WTC11 (cell line): Measurements from ENCODE around the gene IQSEC1.

Source experiments
- CTCF ChIP-seq: fragments of 200-600 bp; IDR thresholded peaks from 2 replicates; pipeline ENCODE4 v1.8.0; 2022; ENCODE audit warnings: antibody characterized with exemption
- ESRRA ChIP-seq: sonication (generic); formaldehyde crosslinking; IDR thresholded peaks from 2 replicates; pipeline ENCODE4 v1.8.1; 2022; ENCODE audit warnings: mild to moderate bottlenecking, missing genetic modification reagents, borderline replicate concordance
- JUN ChIP-seq: sonication (generic); formaldehyde crosslinking; IDR thresholded peaks from 2 replicates; pipeline ENCODE4 v1.8.0; 2023; ENCODE audit warnings: mild to moderate bottlenecking, missing genetic modification reagents

- TF ChIP-seq CTCF (no peak), JUN (CRISPR knock-in tag) (no peak), ESRRA (CRISPR knock-in tag) (no peak)
Measured at GRCh38 chr3:13107661-13108060, 34.4 kb upstream of the IQSEC1 start.
